Activated naive CD8-positive, alpha-beta T cell (primary cell): Measurements from ENCODE around the gene NCAM2.

Experiments
- H3K27ac Mint-ChIP-seq: one replicate; pipeline ENCODE4 v1.8.0; 2021; ENCODE audit warnings: mixed read lengths
- H3K27me3 Mint-ChIP-seq: one replicate; pipeline ENCODE4 v1.8.0; 2021; ENCODE audit warnings: mixed read lengths
- H3K36me3 Mint-ChIP-seq: one replicate; pipeline ENCODE4 v1.8.0; 2021; ENCODE audit warnings: mixed read lengths
- H3K4me1 Mint-ChIP-seq: one replicate; pipeline ENCODE4 v1.8.0; 2021; ENCODE audit warnings: low read depth, mixed read lengths
- H3K4me3 Mint-ChIP-seq: one replicate; pipeline ENCODE4 v1.8.0; 2021; ENCODE audit warnings: mild to moderate bottlenecking, mixed read lengths
- H3K9me3 Mint-ChIP-seq: one replicate; pipeline ENCODE4 v1.8.0; 2021; ENCODE audit warnings: low read depth, mixed read lengths

Gene NCAM2

DNA sequence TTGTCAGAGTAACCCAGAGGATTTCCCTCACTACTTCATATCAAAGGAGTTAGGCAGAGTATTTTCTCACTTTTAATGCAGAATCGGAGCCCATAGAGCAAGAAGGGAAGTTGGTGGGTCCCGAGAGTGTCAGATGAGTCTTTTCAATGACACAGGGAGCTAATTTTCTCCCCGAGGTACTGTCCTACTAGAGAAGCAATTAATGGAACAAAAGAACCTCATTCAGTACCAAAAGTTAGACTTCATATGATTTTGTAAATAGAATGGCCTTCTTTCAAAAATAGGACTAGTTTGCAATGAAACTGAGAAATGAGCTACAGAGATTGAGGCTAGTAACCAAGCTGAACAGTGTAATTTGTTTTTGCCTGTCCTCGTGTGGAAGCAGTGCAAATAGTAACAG is 3.9 kb downstream of the NCAM2 start:
- peaks cover 6% of the 10 kb centered on the region for H3K4me1 Mint-ChIP-seq
- no peaks in the 10 kb centered on the region for H3K9me3 Mint-ChIP-seq
- H3K4me3 Mint-ChIP-seq: no peak overlapping the region
- H3K27ac Mint-ChIP-seq: no peak overlapping the region
- no peaks in the 10 kb centered on the region for H3K36me3 Mint-ChIP-seq
- peaks cover 21% of the 10 kb centered on the region for H3K27me3 Mint-ChIP-seq

DNA sequence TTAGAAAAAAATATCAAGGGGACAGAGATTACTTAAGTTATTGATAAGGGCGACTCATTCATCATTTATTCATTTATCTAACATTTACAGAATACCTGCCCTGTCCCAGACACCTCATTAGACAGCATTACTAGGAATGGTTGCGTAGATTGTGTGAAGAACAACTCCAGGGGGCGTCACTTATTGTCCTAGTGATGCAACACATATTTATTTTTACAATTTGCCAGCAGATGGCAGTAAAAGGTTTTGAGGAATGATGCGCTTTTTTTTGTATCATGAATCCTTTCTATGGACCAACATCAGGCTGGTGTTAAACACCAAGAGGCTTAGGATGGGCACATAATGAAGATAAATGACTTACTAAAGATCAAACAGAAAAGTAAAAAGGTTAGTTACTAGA is 5.5 kb downstream of the NCAM2 start:
- H3K4me3 Mint-ChIP-seq: no peak overlapping the region
- no peaks in the 10 kb centered on the region for H3K36me3 Mint-ChIP-seq
- no peak overlapping the region for H3K27ac Mint-ChIP-seq
- H3K27me3 Mint-ChIP-seq: peaks cover 21% of the 10 kb centered on the region
- peaks cover 3% of the 10 kb centered on the region for H3K4me1 Mint-ChIP-seq
- no peaks in the 10 kb centered on the region for H3K9me3 Mint-ChIP-seq

DNA sequence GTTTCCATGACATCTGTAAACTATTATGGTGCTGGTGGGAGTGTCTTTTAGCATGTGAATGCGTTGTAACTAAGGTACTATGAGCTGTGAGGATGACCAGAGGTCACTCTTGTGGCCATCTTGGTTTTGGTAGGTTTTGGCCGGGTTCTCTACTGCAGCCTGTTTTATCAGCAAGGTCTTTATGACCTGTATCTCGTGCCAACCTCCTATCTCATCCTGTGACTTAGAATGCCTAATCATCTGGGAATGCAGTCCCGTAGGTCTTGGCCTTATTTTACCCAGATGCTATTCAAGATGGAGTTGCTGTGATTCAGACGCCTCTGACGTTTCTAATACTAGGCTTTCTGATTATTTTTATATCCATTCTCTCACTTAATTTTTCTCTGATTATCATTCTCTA is 9.4 kb downstream of the NCAM2 start:
- no peaks in the 10 kb centered on the region for H3K9me3 Mint-ChIP-seq
- no peaks in the 10 kb centered on the region for H3K4me1 Mint-ChIP-seq
- no peaks in the 10 kb centered on the region for H3K36me3 Mint-ChIP-seq
- no peak overlapping the region for H3K27ac Mint-ChIP-seq
- no peak overlapping the region for H3K4me3 Mint-ChIP-seq
- peaks cover 6% of the 10 kb centered on the region for H3K27me3 Mint-ChIP-seq

DNA sequence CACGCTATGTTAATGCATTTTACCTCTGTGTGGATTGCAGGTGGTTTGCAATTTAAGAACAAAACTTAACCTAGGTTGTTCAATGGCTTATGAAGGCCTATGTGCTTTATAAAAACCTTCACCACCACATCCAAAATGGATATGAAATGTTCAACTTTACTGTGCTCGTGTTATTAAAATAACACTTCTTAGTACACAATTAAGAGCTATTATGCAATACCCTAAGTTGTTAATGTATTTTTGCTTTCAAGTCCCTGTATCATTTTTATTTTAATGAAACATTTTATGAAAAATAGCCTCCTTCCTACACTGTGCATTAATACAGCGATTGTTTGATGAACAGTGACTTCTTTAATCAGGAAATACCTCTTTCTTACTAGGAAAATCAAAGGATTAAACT is 12.0 kb downstream of the NCAM2 start:
- no peak overlapping the region for H3K4me3 Mint-ChIP-seq
- no peaks in the 10 kb centered on the region for H3K27me3 Mint-ChIP-seq
- H3K9me3 Mint-ChIP-seq: no peaks in the 10 kb centered on the region
- no peaks in the 10 kb centered on the region for H3K36me3 Mint-ChIP-seq
- H3K4me1 Mint-ChIP-seq: no peaks in the 10 kb centered on the region
- no peak overlapping the region for H3K27ac Mint-ChIP-seq

DNA sequence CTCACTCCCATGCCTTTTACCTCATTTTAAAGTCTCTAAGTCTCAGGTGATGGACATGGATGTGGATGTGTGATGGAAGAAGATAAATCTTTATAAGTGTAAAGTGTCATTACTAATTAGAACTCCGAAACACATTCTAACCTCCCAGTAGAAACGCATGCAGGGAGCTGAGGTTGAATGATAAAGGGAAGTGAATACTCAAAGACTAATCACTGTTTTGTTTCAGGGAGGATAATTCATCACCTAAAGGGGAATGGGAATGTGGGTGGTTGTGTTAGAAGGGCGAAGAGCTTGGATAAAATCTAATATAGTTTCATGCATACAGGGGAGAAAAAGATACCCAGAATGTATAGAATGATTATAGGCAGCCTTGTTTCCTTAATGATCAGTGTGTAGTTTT is 12.5 kb downstream of the NCAM2 start:
- H3K36me3 Mint-ChIP-seq: no peaks in the 10 kb centered on the region
- H3K27ac Mint-ChIP-seq: no peak overlapping the region
- H3K4me3 Mint-ChIP-seq: no peak overlapping the region
- H3K27me3 Mint-ChIP-seq: no peaks in the 10 kb centered on the region
- no peaks in the 10 kb centered on the region for H3K9me3 Mint-ChIP-seq
- no peaks in the 10 kb centered on the region for H3K4me1 Mint-ChIP-seq

DNA sequence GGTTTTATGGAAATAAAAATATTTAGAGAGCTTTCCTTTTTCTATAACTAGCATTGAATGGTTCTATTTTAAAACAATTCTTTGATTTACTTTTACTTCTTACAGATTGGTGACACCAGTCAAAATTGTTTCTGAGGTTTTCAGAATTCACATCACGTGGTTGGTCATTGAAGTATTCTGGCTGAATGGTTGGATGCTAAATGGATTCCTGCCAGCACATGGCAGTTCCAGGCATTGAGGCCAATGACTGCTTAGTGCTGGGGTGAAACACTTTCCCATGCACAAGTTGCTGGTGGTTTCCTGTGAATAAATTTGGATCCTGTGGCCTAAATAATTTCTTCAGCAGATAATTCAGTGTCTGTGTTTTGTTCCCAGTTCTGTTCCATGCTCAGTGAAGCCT is 20.6 kb downstream of the NCAM2 start:
- Mint-ChIP-seq H3K27me3 (no peaks in the 10 kb centered on the region), H3K36me3 (no peaks in the 10 kb centered on the region)

DNA sequence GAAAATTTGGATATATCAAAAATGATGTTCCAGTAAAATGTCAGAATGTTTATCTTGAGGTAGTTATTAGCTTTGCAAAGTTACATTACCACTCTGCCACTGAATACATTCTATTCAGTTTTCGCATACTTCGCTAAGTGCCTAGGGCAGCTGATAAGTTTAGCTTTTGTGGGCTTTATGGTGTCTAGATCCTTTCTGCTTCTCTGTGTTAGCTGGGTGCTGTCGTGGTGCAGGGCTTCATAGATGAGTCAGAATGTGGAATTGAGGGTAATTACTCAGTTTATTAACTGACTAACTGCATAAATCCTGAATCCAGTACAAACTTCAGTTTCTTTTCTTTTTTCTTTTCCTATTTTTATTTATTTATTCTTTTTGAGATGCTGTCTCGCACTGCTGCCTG is 21.5 kb downstream of the NCAM2 start:
- Mint-ChIP-seq H3K9me3 (no peaks in the 10 kb centered on the region), H3K4me3 (no peak overlapping the region), H3K4me1 (no peaks in the 10 kb centered on the region), H3K36me3 (no peaks in the 10 kb centered on the region), H3K27ac (no peak overlapping the region), H3K27me3 (no peaks in the 10 kb centered on the region)

More for the DNA sequence above, 20.6 kb downstream of the NCAM2 start:
- Mint-ChIP-seq H3K9me3 (no peaks in the 10 kb centered on the region), H3K4me1 (no peaks in the 10 kb centered on the region), H3K4me3 (no peak overlapping the region), H3K27ac (no peak overlapping the region)

DNA sequence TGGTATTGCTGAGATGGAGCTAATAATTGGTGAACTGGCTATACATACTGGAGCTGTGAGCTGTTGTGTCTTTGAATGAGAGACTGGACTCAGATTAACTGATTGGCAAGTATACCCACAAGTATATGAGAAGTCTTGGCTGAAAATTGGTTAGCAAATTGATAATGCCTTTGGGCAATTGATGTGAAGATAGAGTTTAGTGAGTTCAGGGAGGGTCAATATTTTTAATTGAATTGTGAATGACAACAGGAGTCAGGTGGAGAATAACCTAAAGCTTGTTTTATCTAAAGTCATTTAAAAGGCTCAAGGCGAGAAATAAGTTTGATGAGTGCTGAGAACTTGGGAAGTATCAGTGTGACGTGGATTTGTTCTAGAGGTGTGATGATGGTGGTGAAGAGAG is 27.5 kb downstream of the NCAM2 start:
- no peak overlapping the region for H3K27ac Mint-ChIP-seq
- H3K27me3 Mint-ChIP-seq: no peaks in the 10 kb centered on the region
- H3K36me3 Mint-ChIP-seq: no peaks in the 10 kb centered on the region
- H3K4me1 Mint-ChIP-seq: no peaks in the 10 kb centered on the region
- no peak overlapping the region for H3K4me3 Mint-ChIP-seq
- H3K9me3 Mint-ChIP-seq: no peaks in the 10 kb centered on the region

DNA sequence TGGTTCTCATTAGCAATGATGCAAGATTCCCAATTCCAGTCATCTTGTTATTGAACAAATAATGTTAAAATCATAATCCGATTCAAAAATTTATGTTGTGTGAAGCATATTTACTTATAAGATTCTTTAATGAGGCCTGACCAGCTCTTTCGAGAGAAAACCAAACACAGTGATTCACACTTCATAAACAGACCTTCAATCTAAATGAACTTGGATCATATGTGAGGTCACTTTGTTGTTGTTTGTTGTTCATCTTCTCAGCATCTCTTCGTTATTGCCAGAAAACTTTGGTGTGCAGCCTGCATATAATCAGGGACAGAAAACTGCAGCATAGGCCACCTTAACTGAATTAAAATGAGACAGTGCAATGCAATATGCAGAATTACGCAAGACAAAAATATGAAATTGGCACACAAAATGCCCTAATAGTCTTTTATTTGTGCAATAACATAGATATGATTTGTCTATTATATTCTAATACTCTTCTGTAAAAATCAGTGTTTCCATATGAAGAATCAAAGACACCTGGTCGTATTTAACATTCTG is 30.1 kb downstream of the NCAM2 start:
- H3K27ac Mint-ChIP-seq: no peak overlapping the region
- H3K36me3 Mint-ChIP-seq: no peaks in the 10 kb centered on the region
- H3K4me3 Mint-ChIP-seq: no peak overlapping the region
- H3K9me3 Mint-ChIP-seq: no peaks in the 10 kb centered on the region
- H3K27me3 Mint-ChIP-seq: no peaks in the 10 kb centered on the region
- no peaks in the 10 kb centered on the region for H3K4me1 Mint-ChIP-seq

DNA sequence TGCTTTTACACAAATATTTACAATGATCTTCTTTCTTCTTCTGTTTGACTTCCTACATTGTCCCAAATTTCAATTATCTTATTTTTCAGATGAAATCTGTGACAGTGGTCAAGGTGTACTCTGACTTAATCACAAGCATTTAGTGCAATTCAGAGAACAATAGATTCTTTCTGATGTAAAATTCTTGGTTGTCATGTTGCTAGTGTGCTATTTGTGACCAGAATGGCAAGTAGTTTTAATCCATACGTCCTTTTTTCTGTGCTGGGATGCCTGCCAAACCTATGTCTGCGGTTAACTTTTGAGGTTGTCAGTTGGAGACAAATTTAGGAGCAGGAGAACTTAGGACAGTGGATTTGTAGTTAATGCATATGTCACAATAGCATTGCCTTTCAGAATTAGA is 31.0 kb downstream of the NCAM2 start:
- no peak overlapping the region for H3K27ac Mint-ChIP-seq
- no peaks in the 10 kb centered on the region for H3K9me3 Mint-ChIP-seq
- H3K4me3 Mint-ChIP-seq: no peak overlapping the region
- H3K27me3 Mint-ChIP-seq: no peaks in the 10 kb centered on the region
- H3K36me3 Mint-ChIP-seq: no peaks in the 10 kb centered on the region
- H3K4me1 Mint-ChIP-seq: no peaks in the 10 kb centered on the region

DNA sequence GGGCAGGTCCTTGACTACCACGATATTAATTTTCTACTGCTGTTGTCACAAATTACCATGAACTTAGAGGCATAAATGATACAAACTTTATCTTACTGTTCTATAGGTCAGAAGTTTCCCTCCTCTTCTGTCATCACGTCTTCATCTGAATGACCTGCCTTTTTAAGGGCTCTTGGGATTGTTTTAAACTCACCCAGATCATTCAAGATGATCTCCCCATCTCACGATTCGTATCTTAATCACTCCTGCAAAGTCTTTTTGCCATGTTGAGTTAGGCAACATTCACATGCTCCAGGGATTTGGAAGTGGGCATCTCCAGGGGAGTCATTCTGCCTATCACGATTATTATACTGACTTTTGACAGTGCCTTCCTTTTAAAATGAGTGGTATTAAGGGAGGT is 32.1 kb downstream of the NCAM2 start:
- Mint-ChIP-seq H3K27ac (no peak overlapping the region), H3K4me3 (no peak overlapping the region), H3K27me3 (no peaks in the 10 kb centered on the region), H3K9me3 (no peaks in the 10 kb centered on the region), H3K36me3 (no peaks in the 10 kb centered on the region), H3K4me1 (no peaks in the 10 kb centered on the region)

DNA sequence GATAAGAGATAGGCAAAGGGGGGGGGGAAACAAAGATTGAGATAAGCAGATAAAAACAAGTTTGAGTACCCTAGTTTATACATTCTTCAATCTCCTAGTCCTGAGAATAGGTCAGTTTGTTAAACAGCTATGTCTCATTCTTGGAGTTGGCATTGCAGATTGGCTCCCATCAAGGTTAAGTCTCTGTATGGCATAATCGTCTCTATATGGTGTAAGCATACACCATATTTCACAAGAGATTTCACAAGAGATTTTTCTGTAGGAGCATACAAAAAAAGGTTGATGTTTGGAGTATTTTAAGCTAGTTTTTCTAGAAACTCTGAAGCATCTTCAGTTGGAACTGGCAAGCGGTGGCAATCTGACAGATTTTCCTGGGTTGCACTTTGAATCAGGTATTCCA is 35.8 kb downstream of the NCAM2 start:
- no peaks in the 10 kb centered on the region for H3K4me1 Mint-ChIP-seq
- no peaks in the 10 kb centered on the region for H3K9me3 Mint-ChIP-seq
- H3K27ac Mint-ChIP-seq: no peak overlapping the region
- H3K4me3 Mint-ChIP-seq: no peak overlapping the region
- H3K27me3 Mint-ChIP-seq: no peaks in the 10 kb centered on the region
- no peaks in the 10 kb centered on the region for H3K36me3 Mint-ChIP-seq

DNA sequence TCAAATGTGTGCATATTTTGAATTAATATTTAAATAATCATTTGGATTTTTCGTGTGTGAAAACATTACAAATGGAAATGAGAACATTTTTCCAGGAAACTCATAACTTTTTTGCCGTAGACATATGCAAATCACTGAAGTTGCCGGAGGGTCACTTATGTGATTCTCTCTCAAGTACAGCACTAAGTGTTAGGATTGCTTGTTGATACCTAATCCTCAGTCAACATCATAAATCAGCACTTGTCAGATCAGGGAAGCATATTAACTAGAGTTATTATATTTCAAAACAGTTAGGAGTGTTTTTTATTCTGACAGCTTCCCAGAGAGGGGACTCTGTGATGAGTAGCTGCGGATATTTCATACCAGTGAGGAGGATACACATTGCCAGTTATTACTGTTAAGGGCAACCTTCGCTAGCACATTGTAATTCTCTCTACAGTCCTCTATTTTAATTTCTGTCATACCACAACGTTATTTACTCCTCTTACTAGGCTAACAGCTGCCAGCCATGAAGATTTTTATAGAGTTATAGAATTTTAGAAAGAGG is 41.5 kb downstream of the NCAM2 start:
- H3K9me3 Mint-ChIP-seq: no peaks in the 10 kb centered on the region
- H3K27ac Mint-ChIP-seq: no peak overlapping the region
- no peaks in the 10 kb centered on the region for H3K4me1 Mint-ChIP-seq
- no peaks in the 10 kb centered on the region for H3K36me3 Mint-ChIP-seq
- H3K27me3 Mint-ChIP-seq: no peaks in the 10 kb centered on the region
- no peak overlapping the region for H3K4me3 Mint-ChIP-seq

DNA sequence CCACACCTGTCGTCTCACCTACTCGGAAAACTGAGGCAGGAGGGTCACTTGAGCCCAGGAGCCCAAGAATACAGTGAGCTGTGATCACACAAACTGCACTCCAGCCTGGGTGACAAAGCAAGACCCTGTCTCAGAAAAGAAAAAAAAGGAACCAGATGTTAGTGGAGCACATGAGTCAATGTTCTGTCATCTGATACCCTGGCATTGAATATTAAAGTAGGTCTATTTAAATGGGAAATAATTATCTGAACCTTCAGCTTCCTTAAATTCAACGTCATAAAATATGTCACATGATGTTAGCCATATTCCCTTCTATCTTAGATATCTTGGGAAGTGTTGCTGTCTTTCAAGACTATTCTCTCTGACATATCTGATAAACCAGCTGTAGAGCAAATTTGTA is 47.3 kb downstream of the NCAM2 start:
- no peak overlapping the region for H3K4me3 Mint-ChIP-seq
- H3K9me3 Mint-ChIP-seq: peaks cover 4% of the 10 kb centered on the region

DNA sequence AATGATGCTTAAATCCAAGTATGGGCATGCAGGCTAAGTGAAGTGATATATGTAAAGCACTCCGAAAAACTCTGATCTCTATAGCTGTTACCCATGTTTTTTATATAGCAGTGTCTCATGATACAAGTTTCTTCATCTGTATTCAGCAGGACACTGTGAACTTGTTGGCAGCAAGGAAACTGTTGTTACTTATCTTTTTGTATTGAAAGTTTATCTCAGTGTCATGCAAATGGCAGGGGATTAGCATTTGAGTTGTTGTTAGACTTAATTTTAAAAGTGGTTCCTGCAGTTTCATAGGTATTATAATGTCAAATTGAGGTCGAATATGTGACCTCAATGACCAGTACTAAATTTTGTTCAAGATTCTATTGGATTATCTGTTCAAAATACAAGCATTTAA is 47.9 kb downstream of the NCAM2 start:
- Mint-ChIP-seq H3K27me3 (no peaks in the 10 kb centered on the region), H3K9me3 (peaks cover 4% of the 10 kb centered on the region), H3K4me3 (no peak overlapping the region)

More for the DNA sequence above, 47.3 kb downstream of the NCAM2 start:
- no peaks in the 10 kb centered on the region for H3K4me1 Mint-ChIP-seq
- H3K36me3 Mint-ChIP-seq: no peaks in the 10 kb centered on the region
- H3K27me3 Mint-ChIP-seq: no peaks in the 10 kb centered on the region
- H3K27ac Mint-ChIP-seq: no peak overlapping the region

More for the DNA sequence above, 47.9 kb downstream of the NCAM2 start:
- H3K27ac Mint-ChIP-seq: no peak overlapping the region
- H3K4me1 Mint-ChIP-seq: no peaks in the 10 kb centered on the region
- H3K36me3 Mint-ChIP-seq: no peaks in the 10 kb centered on the region
